ENCODE results near the gene SMARCD3. TPM values are rescaled to one million over a fixed set of nuclear protein-coding genes. Genes with fewer than 3 reads are reported as not detected.

SMARCD3 gene
- total and polyA plus RNA-seq, 2 of the 8 experiments (the other 6 are each of a cell fraction or from before 2014, with no cell fraction given), result 3.0 to 5.6 TPM

DNA sequence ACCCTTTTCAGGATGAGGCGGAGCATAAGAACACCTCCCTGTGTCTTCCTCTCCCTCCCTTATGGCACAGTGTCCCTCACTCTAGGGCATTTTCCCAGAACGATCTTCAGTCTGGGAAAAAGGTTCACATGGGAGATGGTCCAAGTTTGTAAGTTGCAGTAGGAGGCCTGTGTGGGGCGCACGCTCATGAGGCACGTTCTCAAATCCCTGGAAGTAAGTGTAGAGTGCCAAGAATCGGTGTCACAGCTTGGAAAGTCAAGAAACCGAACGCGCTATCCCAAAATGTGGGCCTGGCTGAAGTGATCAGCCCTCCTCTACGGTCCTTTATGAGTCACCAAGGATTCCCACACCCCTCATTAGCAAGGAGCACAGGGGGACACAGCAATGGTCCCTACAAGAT, 23.9 kb upstream of the SMARCD3 start:
- Histone ChIP-seq H3K4me2 (ENCODE audit: insufficient read depth in 1 of 2, low read depth in 2 of 2, low read length in 2 of 2) (no peak overlapping the region), H3K79me2 (ENCODE audit: control insufficient read depth in 1 of 2, insufficient read depth in 2 of 2, low read length in 2 of 2) (no peaks in the 10 kb centered on the region), H2BK20ac (ENCODE audit: low read length) (no peak overlapping the region), H3K56ac (replicated peaks; ENCODE audit: insufficient read length, low read depth, low read length) (no peak overlapping the region), H2BK15ac (ENCODE audit: low read length) (no peak overlapping the region), H3K27ac (ENCODE audit: low read depth, low read length) (no peak overlapping the region), H3K23me2 (ENCODE audit: low read depth, low read length) (peaks cover 10% of the 10 kb centered on the region; the same call in 1 of the 2 replicates), H4K91ac (replicated peaks; ENCODE audit: insufficient read length, low read length) (no peak overlapping the region), H2BK12ac (ENCODE audit: low read depth, low read length) (no peak overlapping the region; the same call in 1 of the 2 replicates), H3K4me3 (ENCODE audit: extremely low read depth in 1 of 4, insufficient read depth in 2 of 4, low read depth in 3 of 4, low read length in 4 of 4) (no peak overlapping the region), H4K20me1 (replicated peaks in 1 of 2; ENCODE audit: control insufficient read depth in 1 of 2, insufficient read depth in 2 of 2, low read length in 2 of 2) (peaks cover 0 to 5% of the 10 kb centered on the region in 2 experiments), H3K36me3 (ENCODE audit: control insufficient read depth in 2 of 4, insufficient read depth in 4 of 4, low read length in 3 of 4) (no peaks in the 10 kb centered on the region), H4K8ac (ENCODE audit: extremely low read depth, insufficient read depth, low read length) (no peak overlapping the region), H2AK5ac (ENCODE audit: low read depth, low read length) (peak overlapping the region; percentile 75; the same call in 1 of the 2 replicates), H3K9me3 (ENCODE audit: insufficient read depth in 2 of 2, low read depth in 1 of 2, low read length in 1 of 2) (no peaks in the 10 kb centered on the region), H4K5ac (ENCODE audit: insufficient read length, low read depth, low read length) (no peak overlapping the region), H3K27me3 (replicated peaks in 1 of 4; ENCODE audit: control insufficient read depth in 3 of 4, extremely low read depth in 1 of 4, insufficient read depth in 3 of 4, low read length in 3 of 4) (peaks cover 0 to 17% (median 13%) of the 10 kb centered on the region in 4 experiments; a peak in 6 of 7 replicates), H2BK120ac (replicated peaks; ENCODE audit: low read depth, low read length) (no peak overlapping the region), H2AFZ (ENCODE audit: low read length) (no peak overlapping the region), H3K4me1 (replicated peaks in 1 of 4; ENCODE audit: control insufficient read depth in 3 of 4, insufficient read depth in 4 of 4, low read length in 3 of 4) (peaks cover 0 to 10% (median 7%) of the 10 kb centered on the region in 4 experiments; a peak in 6 of 7 replicates), H3K79me1 (ENCODE audit: low read depth, low read length) (no peaks in the 10 kb centered on the region), H2BK5ac (ENCODE audit: low read depth, low read length) (no peak overlapping the region), H3K9ac (replicated peaks in 1 of 4; ENCODE audit: extremely low read depth in 1 of 4, low read depth in 3 of 4, low read length in 3 of 4) (no peak overlapping the region), H3K18ac (ENCODE audit: extremely low read depth, low read length) (no peak overlapping the region), H3K14ac (ENCODE audit: insufficient read length) (no peak overlapping the region), H3K23ac (ENCODE audit: insufficient read length) (no peak overlapping the region), H3K4ac (replicated peaks; ENCODE audit: insufficient read length, low read depth, low read length) (no peak overlapping the region)
- ChIA-PET CTCF (ENCODE audit: partially characterized antibody) (interaction anchor here (0.8 to 1.6 kb wide), 7 partner anchors 24 to 79 kb away, joined by 3 to 5 read pairs (median 4); no protein-coding TSS in a partner anchor), POLR2A (ENCODE audit: partially characterized antibody) (interaction anchor here (0.9 kb wide), 1 partner anchor 35 kb away, joined by 3 read pairs; no protein-coding TSS in a partner anchor)
- no peak for FAIRE-seq
- no peak for DNase-seq (ENCODE audit: low read depth in 1 of 2, low spot score in 2 of 2)
- WGBS, 2 experiments (ENCODE audit: extremely low coverage in 1 of 2, insufficient coverage in 1 of 2, insufficient read length in 1 of 2, insufficient replicate concordance in 2 of 2, low coverage in 1 of 2, low lambda C conversion rate in 2 of 2, missing lambda C conversion rate in 1 of 2), result 84% methylated on average over 10 of the region's 10 CpGs; no CpG with 5 or more reads in 1 of the 2 experiments
- TF ChIP-seq HDAC2 (IDR thresholded peaks at IDR 0.05; ENCODE audit: borderline replicate concordance in 1 of 2, low read depth in 2 of 2, low read length in 2 of 2), result no peak

Measured in H1 (cell line).